Neutrophil (primary cell): Measurements from ENCODE around the gene GRIA3.
"Not testable (repeated sequence)": the region's sequence is repeated elsewhere in the genome, so short reads cannot be mapped to it uniquely, and the experiment has no call there.

Experiments used
- H3K27ac ChIP-seq: fragments of 200-600 bp; sonication (generic); 2 replicates; pipeline ENCODE4 v1.5.1; 2016; ENCODE audit warnings: mild to moderate bottlenecking, moderate library complexity
- H3K27me3 ChIP-seq: fragments of 200-600 bp; sonication (generic); 2 replicates; pipeline ENCODE4 v1.6.0; 2016; ENCODE audit warnings: mild to moderate bottlenecking
- H3K36me3 ChIP-seq: fragments of 200-600 bp; sonication (generic); 2 replicates; pipeline ENCODE4 v1.5.1; 2017
- H3K4me1 ChIP-seq, 2 experiments: fragments of 200-600 bp in 1 of 2; sonication (generic) in 1 of 2; 1 replicate in 1 of 2; 2 replicates in 1 of 2; pipeline versions ENCODE4 v1.5.1 to v1.6.1; 2013 to 2016; ENCODE audit warnings: low read depth in 1 of 2, low read length in 1 of 2, mild to moderate bottlenecking in 1 of 2, moderate library complexity in 1 of 2; ENCODE audit not compliant: control insufficient read depth in 1 of 2, insufficient read depth in 1 of 2
- H3K4me3 ChIP-seq, 2 experiments: fragments of 200-600 bp in 1 of 2; sonication (generic) in 1 of 2; 1 replicate in 1 of 2; 2 replicates in 1 of 2; pipeline ENCODE4 v1.5.1; 2013 to 2016; ENCODE audit warnings: low read depth in 1 of 2, low read length in 1 of 2, mild to moderate bottlenecking in 1 of 2, moderate library complexity in 1 of 2
- H3K9me3 ChIP-seq: fragments of 200-600 bp; sonication (generic); 2 replicates; pipeline ENCODE4 v1.5.1; 2016
- TF ChIP-seq, protein P1 (sequence below): fragments of 200-600 bp; sonication (generic); IDR thresholded peaks from 2 replicates; pipeline ENCODE4 v1.5.1; 2016; ENCODE audit warnings: antibody characterized with exemption

GRIA3 gene

DNA sequence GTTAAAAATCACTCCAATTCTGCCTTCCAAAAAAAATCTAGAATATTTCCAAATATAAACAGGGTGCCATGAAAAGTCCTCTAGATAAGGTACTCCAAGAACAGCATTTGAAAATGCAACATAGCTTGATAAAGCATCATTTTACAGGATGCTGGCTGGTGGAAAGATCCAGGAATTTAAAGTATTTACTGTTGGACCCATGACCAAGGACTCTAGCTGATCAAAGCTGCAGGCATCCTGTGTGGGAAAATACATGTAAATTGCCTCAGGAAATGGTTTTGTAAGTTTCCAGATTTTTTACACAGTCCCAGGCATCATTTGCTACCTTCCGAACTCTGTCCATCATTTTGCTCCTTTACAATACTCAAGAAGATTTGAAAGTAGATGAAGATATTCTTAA lies 164.4 kb downstream of the GRIA3 start:
- Histone ChIP-seq H3K36me3 (no peaks in the 10 kb centered on the region), H3K4me1 (no peaks in the 10 kb centered on the region), H3K4me3 (no peak overlapping the region), H3K27me3 (no peaks in the 10 kb centered on the region), H3K27ac (no peak overlapping the region), H3K9me3 (no peaks in the 10 kb centered on the region)
- TF ChIP-seq, protein P1, sequence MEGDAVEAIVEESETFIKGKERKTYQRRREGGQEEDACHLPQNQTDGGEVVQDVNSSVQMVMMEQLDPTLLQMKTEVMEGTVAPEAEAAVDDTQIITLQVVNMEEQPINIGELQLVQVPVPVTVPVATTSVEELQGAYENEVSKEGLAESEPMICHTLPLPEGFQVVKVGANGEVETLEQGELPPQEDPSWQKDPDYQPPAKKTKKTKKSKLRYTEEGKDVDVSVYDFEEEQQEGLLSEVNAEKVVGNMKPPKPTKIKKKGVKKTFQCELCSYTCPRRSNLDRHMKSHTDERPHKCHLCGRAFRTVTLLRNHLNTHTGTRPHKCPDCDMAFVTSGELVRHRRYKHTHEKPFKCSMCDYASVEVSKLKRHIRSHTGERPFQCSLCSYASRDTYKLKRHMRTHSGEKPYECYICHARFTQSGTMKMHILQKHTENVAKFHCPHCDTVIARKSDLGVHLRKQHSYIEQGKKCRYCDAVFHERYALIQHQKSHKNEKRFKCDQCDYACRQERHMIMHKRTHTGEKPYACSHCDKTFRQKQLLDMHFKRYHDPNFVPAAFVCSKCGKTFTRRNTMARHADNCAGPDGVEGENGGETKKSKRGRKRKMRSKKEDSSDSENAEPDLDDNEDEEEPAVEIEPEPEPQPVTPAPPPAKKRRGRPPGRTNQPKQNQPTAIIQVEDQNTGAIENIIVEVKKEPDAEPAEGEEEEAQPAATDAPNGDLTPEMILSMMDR, result no peak

DNA sequence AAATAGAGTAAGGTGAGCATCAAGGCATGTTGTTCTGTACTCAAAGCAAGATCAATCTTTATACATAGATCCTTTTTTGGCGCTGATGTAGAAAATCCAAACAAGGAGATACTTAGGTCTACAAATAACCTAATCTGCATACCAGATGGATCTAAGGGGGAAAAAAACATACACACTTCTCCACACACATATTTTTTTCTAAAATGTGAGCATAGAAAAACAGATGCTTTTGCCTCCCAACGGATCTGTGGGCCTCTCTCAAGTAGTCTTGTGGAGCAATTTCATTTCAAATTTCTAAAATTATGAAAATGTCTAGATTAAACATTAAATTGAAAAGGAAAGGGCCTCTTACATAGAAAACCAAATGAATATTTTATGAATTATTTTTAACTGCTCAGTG lies 166.1 kb downstream of the GRIA3 start:
- H3K4me1 ChIP-seq, result no peaks in the 10 kb centered on the region
- no peaks in the 10 kb centered on the region for H3K27me3 ChIP-seq
- H3K4me3 ChIP-seq, result no peak overlapping the region
- no peaks in the 10 kb centered on the region for H3K36me3 ChIP-seq
- H3K27ac ChIP-seq, result no peak overlapping the region
- TF ChIP-seq, protein P1, result no peak
- H3K9me3 ChIP-seq, result no peaks in the 10 kb centered on the region

DNA sequence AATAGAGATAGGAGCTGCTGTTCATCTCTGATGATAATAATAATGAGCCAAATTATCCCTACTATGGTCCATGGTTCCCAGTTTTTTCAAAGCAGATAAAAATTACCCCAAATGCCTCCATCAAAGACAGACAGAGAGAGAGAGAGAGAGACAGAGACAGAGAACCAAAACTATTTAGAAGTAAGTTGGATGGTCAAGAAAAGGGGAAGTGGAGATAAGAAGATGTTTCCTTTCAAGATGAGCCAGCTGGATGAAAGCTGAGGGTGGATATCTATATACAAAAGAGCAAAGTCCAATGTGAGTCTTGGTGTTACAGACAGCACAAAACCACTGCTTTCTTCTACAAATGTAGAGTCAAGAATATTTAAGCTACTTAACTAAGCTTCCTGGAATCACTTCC lies 173.9 kb downstream of the GRIA3 start:
- Histone ChIP-seq H3K27ac (no peak overlapping the region), H3K27me3 (no peaks in the 10 kb centered on the region), H3K9me3 (no peaks in the 10 kb centered on the region), H3K4me1 (no peaks in the 10 kb centered on the region), H3K36me3 (no peaks in the 10 kb centered on the region), H3K4me3 (no peak overlapping the region)
- TF ChIP-seq, protein P1, result no peak

DNA sequence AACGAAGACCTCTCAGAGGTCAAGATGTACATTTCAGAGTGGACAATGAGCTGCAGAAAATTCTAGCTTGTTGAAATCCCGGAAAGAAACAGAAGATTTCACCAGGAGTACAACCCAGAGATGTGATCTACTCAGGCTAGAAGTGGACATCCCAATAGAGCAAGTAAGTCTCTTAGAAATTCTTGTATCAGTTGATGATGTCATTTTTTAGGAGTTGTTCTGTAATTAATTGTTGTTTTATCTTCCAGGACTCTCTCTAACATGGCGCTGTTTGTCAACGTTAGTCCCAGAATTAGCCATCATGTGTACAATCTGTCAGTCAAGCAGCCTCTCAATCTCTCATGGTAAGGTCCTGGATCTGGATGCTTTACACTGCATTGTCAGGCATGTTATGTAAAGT lies 174.4 kb downstream of the GRIA3 start:
- H3K36me3 ChIP-seq, result no peaks in the 10 kb centered on the region
- no peaks in the 10 kb centered on the region for H3K4me1 ChIP-seq
- no peaks in the 10 kb centered on the region for H3K27me3 ChIP-seq
- H3K27ac ChIP-seq, result no peak overlapping the region
- no peaks in the 10 kb centered on the region for H3K9me3 ChIP-seq
- no peak overlapping the region for H3K4me3 ChIP-seq
- TF ChIP-seq, protein P1, result no peak

DNA sequence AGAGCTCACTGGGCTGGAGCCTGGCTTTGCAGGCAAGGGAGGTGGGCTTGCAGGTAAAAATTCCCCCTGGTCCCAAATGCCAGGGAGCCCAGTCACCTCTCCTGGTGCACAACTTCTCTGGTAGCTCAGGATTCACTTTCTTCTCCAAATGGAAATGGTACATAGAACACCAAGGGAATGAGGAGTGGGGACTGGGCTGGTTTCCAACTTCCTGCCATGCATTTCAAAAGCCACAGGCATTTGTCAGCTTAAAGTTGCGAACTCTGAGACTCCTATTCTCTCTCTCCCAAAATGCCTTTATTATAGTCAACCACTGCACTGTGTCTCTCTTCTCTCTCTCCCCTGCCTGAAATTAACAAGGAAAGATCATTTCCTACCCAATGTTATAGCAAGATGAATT lies 177.3 kb downstream of the GRIA3 start:
- no peak overlapping the region for H3K4me3 ChIP-seq
- no peak overlapping the region for H3K27ac ChIP-seq
- TF ChIP-seq, protein P1, result no peak
- H3K27me3 ChIP-seq, result no peaks in the 10 kb centered on the region
- H3K36me3 ChIP-seq, result no peaks in the 10 kb centered on the region
- no peaks in the 10 kb centered on the region for H3K4me1 ChIP-seq
- H3K9me3 ChIP-seq, result no peaks in the 10 kb centered on the region

DNA sequence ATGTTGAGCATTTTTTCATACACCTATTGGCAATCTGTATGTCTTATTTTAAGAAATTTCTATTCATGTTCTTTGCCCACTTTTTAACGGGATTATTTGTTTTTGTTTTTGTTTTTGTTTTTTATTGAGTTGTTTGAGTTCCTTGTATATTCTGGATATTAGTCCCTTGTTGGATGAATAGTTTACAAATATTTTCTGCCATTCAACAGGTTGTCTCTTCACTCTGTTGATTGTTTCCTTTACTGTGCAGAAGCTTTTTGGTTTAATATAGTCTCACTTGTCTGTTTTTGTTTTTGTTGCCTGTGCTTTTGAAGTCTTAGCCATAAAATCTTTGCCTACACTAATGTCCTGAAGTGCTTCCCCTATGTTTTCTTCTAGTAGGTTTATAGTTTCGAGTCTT lies 202.1 kb downstream of the GRIA3 start:
- H3K9me3 ChIP-seq, H3K4me1 ChIP-seq, H3K4me3 ChIP-seq: not testable (repeated sequence)

More for the DNA sequence above, 202.1 kb downstream of the GRIA3 start:
- not testable (repeated sequence) for H3K27me3 ChIP-seq, H3K36me3 ChIP-seq, H3K27ac ChIP-seq
